Measurements from ENCODE around the gene KRTAP2-1. TPM values are rescaled to one million over a fixed set of nuclear protein-coding genes. Genes with fewer than 3 reads are reported as not detected.
"Not testable (repeated sequence)": the region's sequence is repeated elsewhere in the genome, so short reads cannot be mapped to it uniquely, and the experiment has no call there.

KRTAP2-1 gene
- total RNA-seq: not detected

- not testable (repeated sequence) for H3K9me3 ChIP-seq, H3K27me3 ChIP-seq, H3K36me3 ChIP-seq, H3K4me3 ChIP-seq, H3K4me1 ChIP-seq, H3K27ac ChIP-seq
- DNase-seq: peak in 1 of 2 donors; percentile 19
- ATAC-seq (ENCODE audit: low FRiP score in 2 of 2): peak in 1 of 2 donors; percentile 26
- WGBS, 2 donors: 50 to 77% methylated on average over 5 to 7 of the region's 33 CpGs
Observed at GRCh38 chr17:41046735-41047465, at the start of gene KRTAP2-1. KRTAP2-1 (minus strand) TSS chr17:41047316; CDS start chr17:41047267, 49 bp downstream.

- H3K36me3 ChIP-seq: no peaks in the 10 kb centered on the region
- 66 to 80% methylated on average over 7 of the region's 7 CpGs for WGBS, 2 donors
- no peaks in the 10 kb centered on the region for H3K4me1 ChIP-seq
- DNase-seq: no peak
- H3K27me3 ChIP-seq: no peaks in the 10 kb centered on the region
- no peak overlapping the region for H3K4me3 ChIP-seq
- no peaks in the 10 kb centered on the region for H3K9me3 ChIP-seq
- H3K27ac ChIP-seq: no peak overlapping the region
- ATAC-seq (ENCODE audit: low FRiP score in 2 of 2): no peak
- TF ChIP-seq CTCF (IDR thresholded peaks at IDR 0.05): no peak
- no peak for TF ChIP-seq POLR2AphosphoS5 (IDR thresholded peaks at IDR 0.05)
- TF ChIP-seq POLR2A (IDR thresholded peaks at IDR 0.05): no peak
Observed at GRCh38 chr17:41096055-41096454, 48.9 kb upstream of the KRTAP2-1 start.

- not testable (repeated sequence) for H3K36me3 ChIP-seq; H3K4me1 ChIP-seq; H3K27me3 ChIP-seq; H3K27ac ChIP-seq; H3K9me3 ChIP-seq; DNase-seq; ATAC-seq (ENCODE audit: low FRiP score in 2 of 2); H3K4me3 ChIP-seq
- WGBS, 2 donors: 38 to 50% methylated on average over 4 of the region's 4 CpGs
Observed at GRCh38 chr17:41088760-41089352, 41.7 kb upstream of the KRTAP2-1 start.

- not testable (repeated sequence) for H3K27ac ChIP-seq; H3K27me3 ChIP-seq; H3K4me3 ChIP-seq; ATAC-seq (ENCODE audit: low FRiP score in 2 of 2); H3K4me1 ChIP-seq; H3K9me3 ChIP-seq; H3K36me3 ChIP-seq
- 76 to 81% methylated on average over 2 to 8 of the region's 14 CpGs for WGBS, 2 donors
- peak in 1 of 2 donors; percentile 33 for DNase-seq
Observed at GRCh38 chr17:41084100-41084856, 37.2 kb upstream of the KRTAP2-1 start, which contains the start of gene KRTAP4-7. KRTAP4-7 (plus strand) TSS chr17:41084150; CDS start chr17:41084207, 57 bp downstream.

GRCh38 chr17:41083427-41083826 lies 36.3 kb upstream of the KRTAP2-1 start:
- not testable (repeated sequence) for H3K4me1 ChIP-seq; H3K27me3 ChIP-seq; H3K4me3 ChIP-seq; DNase-seq; ATAC-seq (ENCODE audit: low FRiP score in 2 of 2); H3K36me3 ChIP-seq; H3K9me3 ChIP-seq; H3K27ac ChIP-seq
- WGBS, 2 donors: 71 to 74% methylated on average over 2 of the region's 2 CpGs

GRCh38 chr17:41082626-41083025 lies 35.5 kb upstream of the KRTAP2-1 start:
- no peak overlapping the region for H3K4me3 ChIP-seq
- H3K27me3 ChIP-seq: no peaks in the 10 kb centered on the region
- TF ChIP-seq EP300 (IDR thresholded peaks at IDR 0.05) (no peak), POLR2AphosphoS5 (IDR thresholded peaks at IDR 0.05) (no peak), CTCF (IDR thresholded peaks at IDR 0.05) (no peak), POLR2A (IDR thresholded peaks at IDR 0.05) (no peak)
- WGBS, 2 donors: 46 to 47% methylated on average over 4 of the region's 4 CpGs
- no peaks in the 10 kb centered on the region for H3K36me3 ChIP-seq
- H3K9me3 ChIP-seq: no peaks in the 10 kb centered on the region
- no peaks in the 10 kb centered on the region for H3K4me1 ChIP-seq
- ATAC-seq (ENCODE audit: low FRiP score in 2 of 2) (no peak), DNase-seq (no peak)
- no peak overlapping the region for H3K27ac ChIP-seq
